Astrocyte of the spinal cord (primary cell): ENCODE measurements around the gene SIGLEC14.

Experiments
- DNase-seq: peaks from one replicate; pipeline ENCODE4 v3.0.0; 2011; ENCODE audit warnings: low read depth, low spot score
- H3K4me3 ChIP-seq: 2 replicates; pipeline ENCODE4 v1.5.1; 2011; ENCODE audit warnings: low read depth, mild to moderate bottlenecking, low read length, moderate library complexity
- CTCF ChIP-seq: IDR thresholded peaks from 2 replicates; pipeline ENCODE4 v1.5.1; 2012; ENCODE audit warnings: low read depth, mild to moderate bottlenecking, low read length, inconsistent platforms
- in situ Hi-C: cut with HindIII; loops from 2 replicates; pipeline ENCODE4 v1.10.0; 2017; ENCODE audit warnings: low sequenced_read_pairs

The SIGLEC14 gene

GRCh38 chr19:51595190-51596175 lies 51.1 kb downstream of the SIGLEC14 start:
- no peak overlapping the region for H3K4me3 ChIP-seq
- DNase-seq, result no peak
- in situ Hi-C loops, result no loop called here
- TF ChIP-seq CTCF, result no peak

GRCh38 chr19:51594774-51595109 lies 51.9 kb downstream of the SIGLEC14 start:
- no peak for TF ChIP-seq CTCF

GRCh38 chr19:51593969-51594773 lies 52.5 kb downstream of the SIGLEC14 start:
- TF ChIP-seq CTCF, result no peak
- in situ Hi-C loops, result no loop called here
- DNase-seq, result peak; percentile 98
- H3K4me3 ChIP-seq, result peak overlapping the region; percentile 89

More at GRCh38 chr19:51594774-51595109, 51.9 kb downstream of the SIGLEC14 start:
- H3K4me3 ChIP-seq, result peak overlapping the region; percentile 89
- in situ Hi-C loops, result no loop called here
- DNase-seq, result no peak

GRCh38 chr19:51593138-51593890 lies 53.3 kb downstream of the SIGLEC14 start:
- in situ Hi-C loops, result no loop called here
- TF ChIP-seq CTCF, result no peak
- DNase-seq, result no peak
- H3K4me3 ChIP-seq, result peak overlapping the region; percentile 89
